Measurements from ENCODE around the gene CDH4. TPM values are rescaled to one million over a fixed set of nuclear protein-coding genes. Genes with fewer than 3 reads are reported as not detected.

Gene CDH4
- total RNA-seq, 1 experiment from 2014 or later, result 5.3 TPM

DNA sequence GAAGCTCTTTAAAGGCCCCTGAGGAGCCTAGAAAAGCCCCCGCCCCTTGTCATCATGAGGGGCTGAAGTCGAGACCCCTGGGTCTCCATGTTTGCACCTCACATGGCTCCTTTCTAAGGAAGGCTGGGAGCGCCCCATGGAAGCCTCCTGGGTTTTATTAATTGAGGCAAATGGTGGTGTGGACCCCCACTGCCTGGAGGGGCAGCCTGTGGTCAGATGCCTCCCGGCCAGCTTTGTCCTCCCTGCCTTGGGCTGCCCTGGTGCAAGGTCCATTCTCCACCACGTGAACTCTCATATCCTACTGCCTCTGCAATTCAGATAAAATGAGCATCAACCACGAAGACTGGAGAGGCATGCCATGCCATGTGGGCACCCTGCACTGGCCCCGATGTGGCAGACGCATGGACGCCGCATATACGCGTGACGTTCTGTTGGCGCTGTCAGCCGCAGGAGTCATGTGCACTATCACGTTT, 518.1 kb downstream of the CDH4 start (continued):
- TF ChIP-seq MLX (CRISPR knock-in tag; IDR thresholded peaks at IDR 0.05) (no peak), ZNF512 (CRISPR knock-in tag; IDR thresholded peaks at IDR 0.05; ENCODE audit: borderline replicate concordance) (no peak), JAZF1 (CRISPR knock-in tag; IDR thresholded peaks at IDR 0.05) (no peak), ZNF121 (CRISPR knock-in tag; IDR thresholded peaks at IDR 0.05) (no peak)
- TF ChIP-seq, protein P1, sequence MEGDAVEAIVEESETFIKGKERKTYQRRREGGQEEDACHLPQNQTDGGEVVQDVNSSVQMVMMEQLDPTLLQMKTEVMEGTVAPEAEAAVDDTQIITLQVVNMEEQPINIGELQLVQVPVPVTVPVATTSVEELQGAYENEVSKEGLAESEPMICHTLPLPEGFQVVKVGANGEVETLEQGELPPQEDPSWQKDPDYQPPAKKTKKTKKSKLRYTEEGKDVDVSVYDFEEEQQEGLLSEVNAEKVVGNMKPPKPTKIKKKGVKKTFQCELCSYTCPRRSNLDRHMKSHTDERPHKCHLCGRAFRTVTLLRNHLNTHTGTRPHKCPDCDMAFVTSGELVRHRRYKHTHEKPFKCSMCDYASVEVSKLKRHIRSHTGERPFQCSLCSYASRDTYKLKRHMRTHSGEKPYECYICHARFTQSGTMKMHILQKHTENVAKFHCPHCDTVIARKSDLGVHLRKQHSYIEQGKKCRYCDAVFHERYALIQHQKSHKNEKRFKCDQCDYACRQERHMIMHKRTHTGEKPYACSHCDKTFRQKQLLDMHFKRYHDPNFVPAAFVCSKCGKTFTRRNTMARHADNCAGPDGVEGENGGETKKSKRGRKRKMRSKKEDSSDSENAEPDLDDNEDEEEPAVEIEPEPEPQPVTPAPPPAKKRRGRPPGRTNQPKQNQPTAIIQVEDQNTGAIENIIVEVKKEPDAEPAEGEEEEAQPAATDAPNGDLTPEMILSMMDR (IDR thresholded peaks at IDR 0.05), result no peak

DNA sequence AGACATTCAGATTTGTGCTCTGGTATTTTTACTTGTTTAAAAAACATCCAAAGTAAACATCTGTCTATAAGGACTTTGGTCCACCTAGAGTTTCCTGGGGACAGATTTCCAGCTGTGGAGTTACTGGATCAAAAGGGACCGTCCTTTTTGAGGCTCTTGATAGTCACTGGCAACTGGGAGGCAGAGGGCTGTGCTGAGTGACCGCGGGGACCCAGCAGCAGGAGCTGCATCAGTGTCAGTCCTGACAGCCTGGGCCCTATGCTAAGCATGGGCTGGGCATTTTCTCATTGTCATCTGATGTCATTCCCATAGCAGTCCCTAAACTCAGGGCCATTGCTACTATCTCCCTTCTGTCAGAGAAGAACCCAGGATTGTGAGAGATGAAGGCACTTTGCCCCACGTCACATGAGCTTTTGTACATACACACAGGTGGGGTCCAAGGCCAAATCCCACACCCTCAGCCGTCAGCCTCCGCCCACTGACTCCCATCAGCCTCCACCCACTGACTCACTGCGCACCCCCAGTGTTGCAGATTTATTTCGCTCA, 519.8 kb downstream of the CDH4 start:
- Mint-ChIP-seq H3K4me1 (no peaks in the 10 kb centered on the region), H3K27me3 (ENCODE audit: low read depth) (peaks cover 7% of the 10 kb centered on the region; the same call in 1 of the 2 replicates), H3K36me3 (no peaks in the 10 kb centered on the region), H3K4me3 (no peak overlapping the region), H3K9me3 (peaks cover 4% of the 10 kb centered on the region; the same call in 1 of the 2 replicates), H3K27ac (no peak overlapping the region)
- DNase-seq (ENCODE audit: low spot score) (no peak), ATAC-seq (no peak)
- POLR2A ChIA-PET, result no interaction called here
- CTCF ChIA-PET, result interaction anchor here (0.8 kb wide), 1 partner anchor 17 kb away, joined by 3 read pairs; no protein-coding TSS in a partner anchor
- TF ChIP-seq GABPB1 (CRISPR knock-in tag; IDR thresholded peaks at IDR 0.05) (no peak), IRF2 (CRISPR knock-in tag; IDR thresholded peaks at IDR 0.05; ENCODE audit: borderline replicate concordance, low read depth) (no peak), CBFB (CRISPR knock-in tag; IDR thresholded peaks at IDR 0.05; ENCODE audit: low read depth) (no peak), ZNF416 (CRISPR knock-in tag; IDR thresholded peaks at IDR 0.05) (no peak), ERG (CRISPR knock-in tag; IDR thresholded peaks at IDR 0.05) (no peak), FOXK1 (CRISPR knock-in tag; IDR thresholded peaks at IDR 0.05) (no peak), SP1 (CRISPR knock-in tag; conservative IDR thresholded peaks at IDR 0.05) (no peak), KAT7 (CRISPR knock-in tag; IDR thresholded peaks at IDR 0.05; ENCODE audit: borderline replicate concordance) (no peak), E2F1 (CRISPR knock-in tag; IDR thresholded peaks at IDR 0.05) (no peak), ZNF532 (CRISPR knock-in tag; IDR thresholded peaks at IDR 0.05; ENCODE audit: borderline replicate concordance) (no peak)
- TF ChIP-seq, protein P2, sequence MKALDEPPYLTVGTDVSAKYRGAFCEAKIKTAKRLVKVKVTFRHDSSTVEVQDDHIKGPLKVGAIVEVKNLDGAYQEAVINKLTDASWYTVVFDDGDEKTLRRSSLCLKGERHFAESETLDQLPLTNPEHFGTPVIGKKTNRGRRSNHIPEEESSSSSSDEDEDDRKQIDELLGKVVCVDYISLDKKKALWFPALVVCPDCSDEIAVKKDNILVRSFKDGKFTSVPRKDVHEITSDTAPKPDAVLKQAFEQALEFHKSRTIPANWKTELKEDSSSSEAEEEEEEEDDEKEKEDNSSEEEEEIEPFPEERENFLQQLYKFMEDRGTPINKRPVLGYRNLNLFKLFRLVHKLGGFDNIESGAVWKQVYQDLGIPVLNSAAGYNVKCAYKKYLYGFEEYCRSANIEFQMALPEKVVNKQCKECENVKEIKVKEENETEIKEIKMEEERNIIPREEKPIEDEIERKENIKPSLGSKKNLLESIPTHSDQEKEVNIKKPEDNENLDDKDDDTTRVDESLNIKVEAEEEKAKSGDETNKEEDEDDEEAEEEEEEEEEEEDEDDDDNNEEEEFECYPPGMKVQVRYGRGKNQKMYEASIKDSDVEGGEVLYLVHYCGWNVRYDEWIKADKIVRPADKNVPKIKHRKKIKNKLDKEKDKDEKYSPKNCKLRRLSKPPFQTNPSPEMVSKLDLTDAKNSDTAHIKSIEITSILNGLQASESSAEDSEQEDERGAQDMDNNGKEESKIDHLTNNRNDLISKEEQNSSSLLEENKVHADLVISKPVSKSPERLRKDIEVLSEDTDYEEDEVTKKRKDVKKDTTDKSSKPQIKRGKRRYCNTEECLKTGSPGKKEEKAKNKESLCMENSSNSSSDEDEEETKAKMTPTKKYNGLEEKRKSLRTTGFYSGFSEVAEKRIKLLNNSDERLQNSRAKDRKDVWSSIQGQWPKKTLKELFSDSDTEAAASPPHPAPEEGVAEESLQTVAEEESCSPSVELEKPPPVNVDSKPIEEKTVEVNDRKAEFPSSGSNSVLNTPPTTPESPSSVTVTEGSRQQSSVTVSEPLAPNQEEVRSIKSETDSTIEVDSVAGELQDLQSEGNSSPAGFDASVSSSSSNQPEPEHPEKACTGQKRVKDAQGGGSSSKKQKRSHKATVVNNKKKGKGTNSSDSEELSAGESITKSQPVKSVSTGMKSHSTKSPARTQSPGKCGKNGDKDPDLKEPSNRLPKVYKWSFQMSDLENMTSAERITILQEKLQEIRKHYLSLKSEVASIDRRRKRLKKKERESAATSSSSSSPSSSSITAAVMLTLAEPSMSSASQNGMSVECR (CRISPR knock-in tag; IDR thresholded peaks at IDR 0.05; ENCODE audit: borderline replicate concordance), result no peak
- TF ChIP-seq, protein P3, sequence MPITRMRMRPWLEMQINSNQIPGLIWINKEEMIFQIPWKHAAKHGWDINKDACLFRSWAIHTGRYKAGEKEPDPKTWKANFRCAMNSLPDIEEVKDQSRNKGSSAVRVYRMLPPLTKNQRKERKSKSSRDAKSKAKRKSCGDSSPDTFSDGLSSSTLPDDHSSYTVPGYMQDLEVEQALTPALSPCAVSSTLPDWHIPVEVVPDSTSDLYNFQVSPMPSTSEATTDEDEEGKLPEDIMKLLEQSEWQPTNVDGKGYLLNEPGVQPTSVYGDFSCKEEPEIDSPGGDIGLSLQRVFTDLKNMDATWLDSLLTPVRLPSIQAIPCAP (CRISPR knock-in tag; IDR thresholded peaks at IDR 0.05), result no peak
